Measurements from ENCODE around the gene ZAP70.

ZAP70 gene

GRCh38 chr2:97754690-97755346 lies 41.4 kb downstream of the ZAP70 start:
- DNase-seq: no peak

DNA sequence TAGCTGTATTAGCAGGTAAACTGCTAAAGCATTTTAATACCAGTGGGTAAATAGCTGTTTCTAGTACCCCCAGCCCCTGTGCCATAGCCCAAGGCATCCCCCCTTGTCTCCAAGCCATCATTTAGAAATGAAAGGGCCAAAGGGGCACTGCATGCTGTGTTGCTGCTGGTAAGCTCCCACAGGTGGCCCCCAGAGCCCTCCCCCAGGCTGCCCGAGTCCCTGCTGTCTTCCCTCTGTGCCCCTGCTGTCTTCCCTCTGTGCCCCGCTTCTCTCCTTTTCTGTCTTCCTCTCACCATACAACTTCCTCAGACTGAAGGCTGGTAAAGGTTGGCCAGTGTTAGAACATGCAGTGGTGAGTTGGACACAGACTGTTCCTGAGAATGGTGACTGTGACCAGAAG lies 42.1 kb downstream of the ZAP70 start:
- no peak for DNase-seq

DNA sequence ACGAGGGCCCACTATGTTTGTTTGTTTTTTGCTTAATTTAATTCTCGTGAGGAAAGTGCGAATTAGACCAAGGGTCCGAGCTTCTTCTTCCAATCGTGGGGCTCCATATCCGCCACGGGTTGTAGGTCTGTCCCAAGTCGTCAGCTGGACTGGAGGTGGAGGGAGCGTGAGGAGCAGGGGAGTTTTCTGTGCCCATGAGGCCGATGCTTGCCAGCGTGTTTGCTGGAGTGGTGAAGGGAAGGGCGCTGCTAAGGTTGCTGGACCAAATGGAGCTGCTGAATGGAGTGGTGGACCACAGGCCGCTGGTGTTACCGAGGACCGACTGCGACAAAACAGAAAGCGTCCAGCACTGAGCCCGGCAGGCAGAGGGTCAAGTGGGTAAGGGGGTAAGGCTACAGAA lies 43.7 kb downstream of the ZAP70 start:
- DNase-seq: no peak

DNA sequence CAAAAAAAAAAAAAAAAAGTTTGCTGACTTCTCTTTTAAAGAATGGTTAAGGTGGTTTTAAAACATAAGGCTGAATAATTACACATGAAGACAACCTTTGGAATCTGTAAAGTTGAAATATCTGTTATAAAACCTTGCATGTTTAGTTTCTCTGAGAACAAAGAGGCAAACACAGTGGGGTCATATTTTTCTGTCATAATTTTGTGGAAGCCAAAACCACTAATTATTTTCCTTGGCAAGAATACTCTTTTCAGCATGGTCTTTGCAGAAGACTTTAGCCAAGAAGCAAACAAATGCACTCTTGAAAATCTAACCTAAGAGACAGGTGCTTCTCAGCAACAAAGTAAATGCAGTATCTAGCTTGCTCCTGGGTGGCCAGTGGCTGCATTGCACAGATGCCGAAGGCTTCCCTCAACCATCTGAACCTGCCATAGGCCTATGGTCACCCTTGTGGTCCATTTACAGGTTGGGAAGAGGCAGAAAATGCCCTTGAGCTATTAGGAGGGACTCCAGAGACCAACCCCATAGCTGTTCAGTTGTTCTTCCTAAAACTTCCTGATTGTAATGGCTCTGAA lies 44.8 kb downstream of the ZAP70 start:
- DNase-seq: no peak

- DNase-seq: no peak
Measured at GRCh38 chr2:97759727-97760407, 46.5 kb downstream of the ZAP70 start.

DNA sequence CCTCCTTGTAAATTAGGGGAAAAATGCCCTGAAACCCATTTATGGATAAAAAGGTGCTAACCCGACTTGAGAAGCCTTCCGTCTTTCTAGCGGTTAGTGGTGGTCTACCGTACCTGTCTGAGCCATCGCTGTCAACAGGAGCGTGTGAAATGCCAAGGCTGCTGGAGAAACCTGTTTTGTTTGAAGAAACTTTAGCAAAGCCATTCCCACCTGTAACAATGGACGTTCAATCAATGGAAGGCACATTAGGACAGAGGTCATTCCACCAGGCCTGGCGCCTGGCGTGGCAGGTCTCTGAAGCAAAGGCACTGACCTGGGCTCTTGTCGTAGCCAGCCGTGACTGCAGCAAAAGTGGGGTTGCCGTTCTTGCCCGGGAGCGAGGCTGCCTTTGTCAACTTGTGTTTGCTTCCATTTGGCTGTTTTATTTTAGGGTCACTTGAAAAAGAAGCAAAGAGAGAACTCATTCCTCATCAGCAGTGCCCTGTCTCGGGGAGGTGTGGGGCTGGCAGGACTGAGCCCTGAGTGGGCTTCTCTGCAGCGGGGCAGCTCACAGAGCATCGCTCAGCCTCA lies 47.2 kb downstream of the ZAP70 start:
- DNase-seq: no peak

- DNase-seq: no peak
Measured at GRCh38 chr2:97761192-97761591, 47.8 kb downstream of the ZAP70 start.

DNA sequence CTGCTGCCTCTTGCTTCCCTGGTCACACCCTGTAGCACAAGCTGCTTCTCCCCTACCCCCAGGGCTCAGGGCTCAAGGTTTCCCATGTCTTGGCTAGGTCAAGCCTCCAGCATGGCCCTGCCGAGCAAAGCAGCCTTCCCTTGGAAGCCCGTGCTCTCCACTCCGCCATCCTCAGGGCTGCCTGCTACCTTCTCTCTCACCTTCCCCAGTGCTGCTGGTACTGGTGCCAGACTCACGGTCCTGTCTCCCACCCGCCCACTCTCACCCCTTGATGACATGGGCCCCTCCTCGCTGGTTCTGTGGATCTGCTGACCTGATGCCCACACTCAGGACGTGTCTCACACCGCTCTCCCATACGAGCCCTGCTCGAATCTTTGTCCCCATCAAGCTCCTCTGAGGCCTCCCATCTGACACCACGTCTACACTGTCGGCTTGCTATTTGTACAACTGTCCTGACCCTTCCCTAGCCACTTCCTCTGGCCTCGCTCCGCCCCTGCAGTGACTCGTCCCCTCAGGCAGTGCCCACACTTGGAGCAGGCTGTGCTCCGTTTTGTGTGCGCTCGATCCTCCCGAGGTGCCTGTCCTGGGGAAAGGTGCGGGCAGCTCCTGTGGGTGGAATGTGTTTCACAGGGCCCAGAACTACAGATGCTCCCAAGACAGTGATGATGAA lies 49.9 kb downstream of the ZAP70 start:
- DNase-seq: no peak

DNA sequence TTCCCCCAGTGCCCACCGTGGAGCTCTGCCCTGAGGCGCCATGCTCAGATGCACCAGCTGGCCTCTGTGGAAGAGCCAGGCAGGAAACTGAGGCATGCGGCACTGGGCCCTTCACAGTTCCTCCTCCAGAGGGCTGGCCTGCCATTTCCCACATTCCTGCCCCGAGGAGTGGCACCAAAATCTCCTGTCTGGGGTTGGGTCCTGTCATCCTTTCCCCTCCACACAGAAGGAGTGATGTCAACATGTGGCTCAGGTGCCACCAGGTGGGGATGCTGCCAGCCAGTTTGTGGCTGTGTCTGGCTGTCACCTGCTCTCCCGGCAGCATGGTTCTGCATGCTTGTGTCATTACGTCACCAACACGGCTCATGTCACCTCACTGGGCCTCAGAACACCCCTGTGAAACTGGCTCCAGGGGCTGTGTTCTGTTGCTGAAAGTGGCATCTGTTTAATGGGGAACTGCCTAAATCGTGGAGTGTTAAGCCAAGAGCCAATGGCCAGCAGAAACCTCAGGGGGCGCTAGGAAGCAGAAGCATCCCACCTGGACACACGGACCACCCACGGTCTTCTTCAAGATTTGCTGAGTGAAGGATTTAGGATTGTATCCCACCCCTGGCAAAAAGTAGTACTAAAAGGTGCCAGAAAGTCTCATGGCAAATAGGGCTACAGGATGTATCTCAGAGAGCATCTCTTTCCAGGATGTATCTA lies 51.3 kb downstream of the ZAP70 start:
- DNase-seq: no peak

GRCh38 chr2:97765933-97766332 lies 52.6 kb downstream of the ZAP70 start:
- DNase-seq: no peak

GRCh38 chr2:97766567-97766966 lies 53.2 kb downstream of the ZAP70 start:
- no peak for DNase-seq

- DNase-seq: no peak
Measured at GRCh38 chr2:97769308-97769707, 55.9 kb downstream of the ZAP70 start.

GRCh38 chr2:97769711-97770110 lies 56.3 kb downstream of the ZAP70 start:
- no peak for DNase-seq

GRCh38 chr2:97770445-97770844 lies 57.1 kb downstream of the ZAP70 start:
- DNase-seq: no peak

- DNase-seq: no peak
Measured at GRCh38 chr2:97774425-97774824, 61.0 kb downstream of the ZAP70 start.

GRCh38 chr2:97775074-97775473 lies 61.7 kb downstream of the ZAP70 start:
- DNase-seq: no peak

- DNase-seq: no peak
Measured at GRCh38 chr2:97779141-97779540, 65.8 kb downstream of the ZAP70 start.

- DNase-seq: no peak
Measured at GRCh38 chr2:97781981-97782380, 68.6 kb downstream of the ZAP70 start.

DNA sequence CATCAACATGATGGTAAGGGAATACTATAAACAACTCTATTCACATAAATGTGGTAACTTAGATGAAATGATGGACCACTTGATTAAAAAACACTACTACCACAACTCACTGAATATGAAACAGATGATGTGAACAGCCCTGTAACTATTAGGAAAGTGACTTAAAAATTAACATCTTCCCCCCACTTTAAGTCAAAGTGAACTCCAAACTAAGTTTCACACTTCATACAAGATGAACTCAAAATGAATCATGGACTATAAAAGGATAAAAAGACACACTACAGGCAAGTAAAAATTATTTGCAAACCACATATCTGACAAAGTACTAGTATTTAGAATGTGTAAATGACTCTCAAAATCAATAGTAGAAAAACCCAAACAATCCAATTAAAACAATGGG lies 71.6 kb downstream of the ZAP70 start:
- DNase-seq: no peak

- DNase-seq: no peak
Measured at GRCh38 chr2:97785818-97786217, 72.4 kb downstream of the ZAP70 start.

GRCh38 chr2:97788986-97789644 lies 75.7 kb downstream of the ZAP70 start:
- DNase-seq: no peak
